WI38 (cell line): Measurements from ENCODE around the gene CANX.

Experiments used
- H3K4me3 ChIP-seq: 2 replicates; pipeline ENCODE4 v1.5.1; 2011; ENCODE audit warnings: low read depth, mild to moderate bottlenecking, control low read depth, low read length
- CTCF ChIP-seq: IDR thresholded peaks from 2 replicates; pipeline ENCODE4 v1.5.1; 2012; ENCODE audit warnings: low read depth, mild to moderate bottlenecking, control low read depth, low read length

The CANX gene

DNA sequence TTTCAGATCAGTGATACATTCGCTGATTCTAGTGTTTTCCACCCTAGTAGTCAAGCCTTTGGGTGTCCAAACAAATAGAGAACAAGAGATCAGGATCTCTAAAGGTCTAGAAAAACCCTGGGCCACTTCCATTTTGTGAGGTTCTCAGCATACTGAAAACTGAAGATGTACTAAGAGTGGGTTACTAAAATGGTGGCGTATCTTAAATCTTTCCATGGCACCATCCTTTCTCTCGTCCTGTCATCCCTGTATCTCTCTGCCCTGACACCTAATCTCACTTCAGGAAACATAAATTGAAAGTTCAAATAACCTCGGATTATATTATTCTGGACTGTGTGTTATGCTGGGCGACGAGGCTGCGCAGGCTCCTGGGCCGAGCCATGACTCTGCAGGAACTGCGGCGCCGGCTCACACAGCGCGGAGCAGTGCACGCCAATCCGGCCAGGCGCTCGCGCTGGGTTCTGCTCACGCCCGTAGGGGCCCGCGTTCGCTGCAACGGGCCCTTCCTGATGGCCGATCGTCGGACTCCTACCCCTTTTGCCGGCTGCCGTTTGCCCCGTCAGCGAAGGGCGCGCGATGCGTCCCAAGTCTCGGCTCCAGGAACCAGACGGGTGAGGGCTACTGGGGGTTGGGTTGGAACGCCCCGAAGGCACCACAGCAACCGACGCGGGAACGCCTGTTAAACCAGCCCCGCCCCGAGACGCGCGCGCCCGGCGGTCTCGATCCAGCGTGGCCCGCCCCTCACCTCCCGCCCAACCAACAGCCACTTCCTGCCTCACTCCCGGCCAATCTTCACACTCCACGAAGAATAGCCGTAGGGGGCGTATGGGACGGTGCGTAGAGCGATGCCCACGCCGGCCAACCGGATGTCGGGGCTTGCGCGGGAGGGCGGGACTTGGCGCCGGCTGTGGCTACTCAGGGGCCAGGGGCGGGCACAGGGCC, 503 bp upstream of the CANX start:
- no peak for TF ChIP-seq CTCF
- H3K4me3 ChIP-seq: peak overlapping the region; percentile 94

DNA sequence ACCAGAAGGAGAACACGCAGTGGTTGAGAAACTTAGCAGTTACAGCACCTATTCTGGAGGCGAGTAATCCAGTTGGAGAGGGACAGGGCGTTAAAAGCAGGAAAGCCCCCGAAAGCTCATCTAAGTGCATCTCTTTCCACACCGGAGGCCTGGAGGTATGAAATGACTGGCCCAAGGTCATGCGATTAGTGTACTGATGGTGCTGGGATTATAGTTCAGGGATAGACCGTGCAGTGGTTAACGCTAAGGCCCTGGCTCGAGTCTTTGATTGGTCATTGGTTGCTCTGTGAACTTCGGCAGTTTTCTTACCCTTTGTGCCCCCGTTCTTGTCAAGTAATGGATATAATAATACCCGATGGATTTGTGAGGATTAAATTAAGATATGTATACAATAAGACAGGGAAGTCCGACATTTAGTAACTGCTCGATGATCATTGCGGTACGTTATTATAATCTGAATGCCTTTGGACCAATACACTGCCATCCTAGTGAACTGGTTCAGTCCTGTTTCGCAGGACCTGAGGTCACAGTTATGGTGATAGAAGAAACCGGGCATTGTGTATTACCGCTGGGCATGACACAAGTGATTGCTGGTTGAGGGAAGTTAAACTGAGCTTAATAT, 960 bp downstream of the CANX start:
- peak overlapping the region; percentile 94 for H3K4me3 ChIP-seq
- TF ChIP-seq CTCF: no peak

DNA sequence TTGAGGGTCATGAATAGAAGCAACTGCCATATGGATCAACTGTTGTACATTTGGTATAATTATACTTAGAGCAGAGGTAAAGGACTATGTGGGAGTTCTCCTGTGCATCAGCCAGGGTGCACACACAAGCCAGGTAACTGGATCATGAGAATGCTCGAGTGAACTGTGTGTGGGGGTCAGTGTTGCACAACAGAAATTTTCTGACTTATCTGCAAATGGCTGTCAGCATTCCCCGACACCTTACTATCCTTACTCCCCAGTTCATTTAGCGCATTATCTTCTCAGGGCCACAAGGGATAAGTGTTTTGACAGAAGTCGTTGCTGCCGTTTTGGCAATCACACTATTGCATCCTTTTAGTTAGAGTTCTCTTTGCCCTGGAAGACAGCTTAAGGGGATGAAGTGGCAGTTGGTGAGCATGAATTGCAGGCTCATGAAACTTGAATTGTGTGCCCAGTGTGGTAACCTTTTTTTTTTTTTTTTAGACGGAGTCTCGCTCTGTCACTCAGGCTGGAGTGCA, 1.7 kb downstream of the CANX start:
- peak overlapping the region; percentile 94 for H3K4me3 ChIP-seq
- TF ChIP-seq CTCF: no peak

DNA sequence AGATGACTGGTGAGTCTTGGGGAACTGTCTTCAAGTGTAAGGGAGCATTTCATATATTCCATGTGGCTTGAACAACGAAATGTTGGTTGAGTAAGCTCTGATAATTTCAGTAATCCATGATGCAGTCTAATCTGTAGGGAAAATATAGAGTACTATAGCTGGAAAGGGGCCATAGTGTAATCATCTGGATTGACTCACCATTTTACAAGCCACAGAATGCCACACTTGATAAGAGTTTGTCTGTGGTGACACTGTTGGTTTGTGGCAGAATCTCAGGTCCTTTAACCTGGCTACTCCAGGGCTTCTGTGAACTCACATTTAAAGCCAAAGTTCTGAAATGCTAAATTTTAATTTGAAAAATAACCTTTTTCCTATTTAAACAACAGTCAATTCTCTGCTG, 17.5 kb downstream of the CANX start:
- TF ChIP-seq CTCF: no peak
- no peak overlapping the region for H3K4me3 ChIP-seq

GRCh38 chr5:179720222-179720621, 21.5 kb downstream of the CANX start:
- no peak for TF ChIP-seq CTCF
- H3K4me3 ChIP-seq: no peak overlapping the region

- no peak for TF ChIP-seq CTCF
These were observed 25.4 kb downstream of the CANX start for GRCh38 chr5:179724163-179724562.

DNA sequence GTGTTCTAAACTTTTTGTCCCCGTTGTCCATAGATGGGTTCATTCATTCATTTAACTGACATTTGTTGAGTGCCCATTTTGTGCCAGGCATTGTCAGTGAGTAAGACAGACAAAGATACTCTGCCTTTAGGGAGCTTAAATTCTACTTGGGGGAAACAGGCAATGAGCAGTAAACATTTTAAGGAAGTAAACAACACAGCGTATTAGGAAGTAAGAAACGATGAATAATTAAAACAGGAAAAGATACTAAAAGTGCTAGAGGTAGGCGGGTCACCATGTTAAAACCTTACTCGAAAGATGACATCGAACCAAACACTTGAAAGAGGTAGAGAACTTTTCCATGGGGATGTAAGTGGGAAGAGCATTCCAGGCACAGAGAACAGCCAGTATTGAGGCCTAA, 28.3 kb downstream of the CANX start:
- no peak for TF ChIP-seq CTCF

More at GRCh38 chr5:179724163-179724562, 25.4 kb downstream of the CANX start:
- H3K4me3 ChIP-seq: no peak overlapping the region

More for the DNA sequence above, 28.3 kb downstream of the CANX start:
- no peak overlapping the region for H3K4me3 ChIP-seq
